K562 (cell line): ENCODE data around the gene NEDD8. TPM values are rescaled to one million over a fixed set of nuclear protein-coding genes. Genes with fewer than 3 reads are reported as not detected.

Experiments
- ATAC-seq: fragments of 200-7000 bp; cut with Tn5 transposase; 3 replicates; pipeline ENCODE4 v1.9.1; 2020; ENCODE audit warnings: moderate library complexity
- BruUV-seq: library from RNA; stranded (reverse); fragments of 400-500 nt; replicated peaks from 2 replicates; lab custom pipeline; 2021; lab: Mats Ljungman, UMichigan
- CTCF ChIA-PET: fragments of 300-600 bp; formaldehyde crosslinking; extraction: SDS; loops from one replicate; lab custom pipeline; 2021; ENCODE audit warnings: low intra/inter-chr PET ratio; lab: Yijun Ruan, JAX
- POLR2A ChIA-PET: fragments of 300-600, 350-650 bp; sonication (Branson Sonifier 250); formaldehyde crosslinking; extraction: SDS; loops from one replicate; lab custom pipeline; 2021; ENCODE audit warnings: antibody characterized with exemption, inconsistent platforms; lab: Yijun Ruan, JAX
- DNase-seq, 4 experiments: peaks; one replicate each; pipeline versions ENCODE4 v3.0.0 to v3.0.0-alpha.2; 2011 to 2018; ENCODE audit warnings: low spot score in 3 of 4, mixed read lengths in 3 of 4; ENCODE audit errors: extremely low read depth in 1 of 4
- FAIRE-seq: peaks from 2 replicates; lab custom pipeline; 2011; peaks lifted over from hg19 to GRCh38; lab: Jason Lieb, UNC
- H2AFZ ChIP-seq: 2 replicates; pipeline ENCODE4 v1.6.0; 2011; ENCODE audit warnings: low read depth, low read length, control low read depth, inconsistent platforms
- H3K27ac ChIP-seq: fragments of 200-600 bp; 3 replicates; pipeline ENCODE4 v1.8.0; 2011; ENCODE audit warnings: low read depth, mild to moderate bottlenecking, control low read depth, inconsistent platforms, low read length, moderate library complexity, mixed read lengths; ENCODE audit errors: extremely low read depth
- H3K27me3 ChIP-seq, 2 experiments: fragments of 300-600 bp in 1 of 2; 2 replicates in 1 of 2; 3 replicates in 1 of 2; pipeline versions ENCODE4 v1.6.0 to v1.8.0; 2011; ENCODE audit warnings: inconsistent platforms in 2 of 2, low read length in 2 of 2, mild to moderate bottlenecking in 1 of 2, mixed read lengths in 1 of 2, moderate library complexity in 1 of 2; ENCODE audit not compliant: control insufficient read depth in 2 of 2, insufficient read depth in 2 of 2
- H3K36me3 ChIP-seq: fragments of 300-600 bp; 3 replicates; pipeline ENCODE4 v1.8.0; 2011; ENCODE audit warnings: mild to moderate bottlenecking, low read length, inconsistent platforms; ENCODE audit not compliant: control insufficient read depth, insufficient read depth
- H3K4me1 ChIP-seq, 2 experiments: fragments of 200-600 bp in 1 of 2; replicated peaks in 1 of 2; 2 replicates in 1 of 2; 3 replicates in 1 of 2; pipeline versions ENCODE4 v1.5.1 to v1.8.0; 2011; ENCODE audit warnings: inconsistent platforms in 2 of 2, low read length in 2 of 2, mild to moderate bottlenecking in 1 of 2, mixed read lengths in 1 of 2, moderate library complexity in 1 of 2; ENCODE audit not compliant: control insufficient read depth in 2 of 2, insufficient read depth in 2 of 2
- H3K4me2 ChIP-seq: 2 replicates; pipeline ENCODE4 v1.6.1; 2011; ENCODE audit warnings: low read length, control low read depth, inconsistent platforms, mixed read lengths; ENCODE audit not compliant: insufficient read depth
- H3K4me3 ChIP-seq: fragments of 200-600 bp; sonication (generic), shearing (Covaris generic); 2 replicates; pipeline ENCODE4 v1.5.1; 2016; ENCODE audit warnings: control low read depth, inconsistent platforms
- H3K79me2 ChIP-seq: fragments of 200-600 bp; 3 replicates; pipeline ENCODE4 v1.8.0; 2011; ENCODE audit warnings: low read length, inconsistent platforms; ENCODE audit not compliant: control insufficient read depth, insufficient read depth
- H3K9ac ChIP-seq, 2 experiments: 2 replicates each; pipeline versions ENCODE4 v1.6.0 to v1.6.1; 2011; ENCODE audit warnings: low read depth in 2 of 2, low read length in 2 of 2, control low read depth in 1 of 2, inconsistent platforms in 1 of 2, mild to moderate bottlenecking in 1 of 2, mixed read lengths in 1 of 2; ENCODE audit not compliant: insufficient read depth in 1 of 2
- H3K9me1 ChIP-seq: one replicate; pipeline ENCODE4 v1.6.0; 2011; ENCODE audit warnings: inconsistent platforms, mild to moderate bottlenecking, low read length, moderate library complexity; ENCODE audit not compliant: control insufficient read depth, insufficient read depth
- H3K9me3 ChIP-seq: replicated peaks from 2 replicates; pipeline ENCODE4 v1.5.1; 2011; ENCODE audit warnings: low read depth, low read length, inconsistent platforms; ENCODE audit not compliant: control insufficient read depth, insufficient read depth
- H4K20me1 ChIP-seq: replicated peaks from 2 replicates; pipeline ENCODE4 v1.6.1; 2011; ENCODE audit warnings: low read length, inconsistent platforms, mixed read lengths; ENCODE audit not compliant: control insufficient read depth, insufficient read depth
- ELF1 ChIP-seq: fragments of 200-800 bp; sonication (Bioruptor generic); IDR thresholded peaks from 2 replicates; pipeline ENCODE4 v1.6.1; 2016; ENCODE audit warnings: missing genetic modification characterization, missing compliant biosample characterization
- HMGXB4 ChIP-seq: sonication (generic); formaldehyde crosslinking; IDR thresholded peaks from 2 replicates; pipeline ENCODE4 v1.8.1; 2023; ENCODE audit warnings: mild to moderate bottlenecking, missing genetic modification reagents
- SLC30A9 ChIP-seq: fragments of 250-450 bp; sonication (Bioruptor Pico); IDR thresholded peaks from 2 replicates; pipeline ENCODE4 v1.8.0; 2022; ENCODE audit warnings: mild to moderate bottlenecking, moderate library complexity
- SREBF1 ChIP-seq: fragments of 150-350 bp; IDR thresholded peaks from 2 replicates; pipeline ENCODE4 v1.6.1; 2014; ENCODE audit warnings: antibody characterized with exemption, low read depth, low read length, borderline replicate concordance
- TCF15 ChIP-seq: fragments of 250-450 bp; sonication (Bioruptor Pico); IDR thresholded peaks from 2 replicates; pipeline ENCODE4 v1.8.0; 2022; ENCODE audit warnings: moderate library complexity, mild to moderate bottlenecking, inconsistent platforms
- ZNF639 ChIP-seq, 2 experiments: fragments of 200-800 bp in 1 of 2; sonication (Bioruptor generic) in 1 of 2; sonication (generic) in 1 of 2; formaldehyde crosslinking in 1 of 2; IDR thresholded peaks in 1 of 2; conservative IDR thresholded peaks in 1 of 2; 2 replicates each; pipeline versions ENCODE4 v1.5.0 to v1.6.1; 2016 to 2020; ENCODE audit warnings: missing compliant biosample characterization in 1 of 2, missing genetic modification characterization in 1 of 2, missing genetic modification reagents in 1 of 2
- whole genome bisulfite sequencing: fragments of 100-300 bp; shearing (Covaris generic); methylation state at CpG from one replicate; pipeline ENCODE4 v1.1.6; 2016; ENCODE audit warnings: low coverage, mixed read lengths; ENCODE audit not compliant: insufficient coverage; ENCODE audit errors: missing lambda C conversion rate; 5-methylcytosine and 5-hydroxymethylcytosine counted together
- in situ Hi-C: fragments of 300-500 bp; cut with MboI; formaldehyde crosslinking; loops from 4 replicates; pipeline ENCODE4 v1.15.0; 2018; ENCODE audit warnings: inconsistent platforms, mixed read lengths
- intact Hi-C: fragments of 100-400 bp; cut with micrococcal nuclease; formaldehyde crosslinking; loops from 2 replicates; pipeline ENCODE4 v1.14.2; 2022
- polyA plus RNA-seq, 8 experiments: library from polyadenylated mRNA; depleted of rRNA in 4 of 8; stranded (reverse) in 5 of 8; unstranded in 3 of 8; fragments of >200 nt; fragmentation: Nextera tagmentation in 2 of 8; fragmentation: Illumina TruSeq in 1 of 8; extraction: Ambion mirVana in 2 of 8; extraction: Trizol in 1 of 8; gene quantifications; 2 replicates each; pipeline versions ENCODE4 v1.2.1 to v1.2.3, GENCODE V29; 2011 to 2014; ENCODE audit warnings: inconsistent platforms in 1 of 8, missing spikeins in 1 of 8
- total RNA-seq, 7 experiments: library from RNA; depleted of rRNA in 6 of 7; stranded (reverse); fragments of >200 nt in 6 of 7; fragmentation: Illumina TruSeq in 2 of 7; extraction: Trizol in 2 of 7; gene quantifications; 2 replicates each; pipeline versions ENCODE4 v1.2.1 to v1.2.3, GENCODE V29; 2011 to 2021; ENCODE audit warnings: low replicate concordance in 1 of 7

The NEDD8 gene
- total and polyA plus RNA-seq, 9 of the 15 experiments (the other 6 are each of a cell fraction or from before 2014, with no cell fraction given): 142 to 691 (median 260) TPM

GRCh38 chr14:24185741-24186140 lies 46.4 kb downstream of the NEDD8 start:
- TF ChIP-seq SLC30A9 (CRISPR knock-in tag) (no peak), HMGXB4 (CRISPR knock-in tag) (no peak), ZNF639 (CRISPR knock-in tag; conservative IDR thresholded peaks at IDR 0.05 in 1 of 2, IDR thresholded peaks at IDR 0.05 in 1 of 2) (no peak), ELF1 (tag) (no peak), TCF15 (CRISPR knock-in tag) (no peak), SREBF1 (no peak)
- DNase-seq (no peak), FAIRE-seq (no peak), ATAC-seq (no peak)
- CTCF ChIA-PET: no interaction called here
- Histone ChIP-seq H3K27me3 (no peaks in the 10 kb centered on the region), H3K9ac (no peak overlapping the region), H4K20me1 (peaks cover 9% of the 10 kb centered on the region; the same call in 1 of the 2 replicates), H3K4me3 (no peak overlapping the region), H3K79me2 (peaks cover 18% of the 10 kb centered on the region), H2AFZ (no peak overlapping the region), H3K4me2 (no peak overlapping the region), H3K4me1 (peaks cover 0 to 21% of the 10 kb centered on the region in 2 experiments; a peak in 3 of 5 replicates), H3K9me3 (no peaks in the 10 kb centered on the region), H3K36me3 (peaks cover 75% of the 10 kb centered on the region; the same call in 2 of the 3 replicates), H3K27ac (no peak overlapping the region), H3K9me1 (peaks cover 3% of the 10 kb centered on the region)
- no TSS peak for BruUV-seq
- POLR2A ChIA-PET: interaction anchor here (0.9 to 1.5 kb wide), 2 partner anchors 10 to 11 kb away, joined by 3 to 5 read pairs; partner anchors contain the start of gene TM9SF1
- intact Hi-C loops (no loop called here), in situ Hi-C loops (no loop called here)
- WGBS: 87% methylated on average over 8 of the region's 11 CpGs
